HepG2 (cell line): ENCODE data around the gene RELL2. TPM values are rescaled to one million over a fixed set of nuclear protein-coding genes. Genes with fewer than 3 reads are reported as not detected.

ENCODE experiments used
- ATAC-seq: fragments of 200-7000 bp; cut with Tn5 transposase; 3 replicates; pipeline ENCODE4 v1.9.1; 2020; ENCODE audit warnings: mild to moderate bottlenecking, moderate library complexity
- BruUV-seq: library from RNA; stranded (reverse); fragments of 400-500 nt; replicated peaks from 2 replicates; lab custom pipeline; 2021; lab: Mats Ljungman, UMichigan
- CTCF ChIA-PET: fragments of 300-600 bp; formaldehyde crosslinking; extraction: SDS; loops from one replicate; lab custom pipeline; 2021; ENCODE audit warnings: low total read pairs, inconsistent platforms, low intra/inter-chr PET ratio; lab: Yijun Ruan, JAX
- POLR2A ChIA-PET: fragments of 350-600 bp; sonication (Branson Sonifier 250); formaldehyde crosslinking; loops from one replicate; lab custom pipeline; 2020; ENCODE audit warnings: antibody characterized with exemption, inconsistent platforms; lab: Yijun Ruan, JAX
- DNase-seq: peaks from one replicate; pipeline ENCODE4 v3.0.0-alpha.2; 2015; ENCODE audit warnings: low spot score
- FAIRE-seq: peaks from 3 replicates; lab custom pipeline; 2011; peaks lifted over from hg19 to GRCh38; lab: Jason Lieb, UNC
- H2AFZ ChIP-seq: one replicate; pipeline ENCODE4 v1.6.1; 2011; ENCODE audit warnings: low read length, inconsistent platforms
- H3K27ac ChIP-seq: fragments of 300-600 bp; 3 replicates; pipeline ENCODE4 v1.8.0; 2011; ENCODE audit warnings: mixed run types, mild to moderate bottlenecking, mixed read lengths, low read length, inconsistent platforms; ENCODE audit not compliant: insufficient read depth; ENCODE audit errors: extremely low read length
- H3K27me3 ChIP-seq, 2 experiments: fragments of 200-600 bp in 1 of 2; 2 replicates in 1 of 2; 3 replicates in 1 of 2; pipeline versions ENCODE4 v1.6.0 to v1.8.0; 2011; ENCODE audit warnings: low read length in 2 of 2, mild to moderate bottlenecking in 2 of 2, moderate library complexity in 2 of 2, inconsistent platforms in 1 of 2; ENCODE audit not compliant: insufficient read depth in 2 of 2, control insufficient read depth in 1 of 2
- H3K36me3 ChIP-seq, 2 experiments: fragments of 200-600 bp in 1 of 2; replicated peaks in 1 of 2; 2 replicates in 1 of 2; 3 replicates in 1 of 2; pipeline versions ENCODE4 v1.5.1 to v1.8.0; 2011; ENCODE audit warnings: low read length in 2 of 2, inconsistent platforms in 1 of 2; ENCODE audit not compliant: insufficient read depth in 2 of 2, control insufficient read depth in 1 of 2
- H3K4me1 ChIP-seq: 2 replicates; pipeline ENCODE4 v1.5.1; 2012; ENCODE audit warnings: low read length, inconsistent platforms; ENCODE audit not compliant: insufficient read depth
- H3K4me2 ChIP-seq: 2 replicates; pipeline ENCODE4 v1.6.0; 2011; ENCODE audit warnings: low read depth, low read length, inconsistent platforms
- H3K4me3 ChIP-seq, 3 experiments: fragments of 200-600 bp in 1 of 3; sonication (generic), shearing (Covaris generic) in 1 of 3; replicated peaks in 1 of 3; 2 replicates each; pipeline ENCODE4 v1.5.1; 2011 to 2016; ENCODE audit warnings: low read length in 3 of 3, inconsistent platforms in 2 of 3, low read depth in 2 of 3, mild to moderate bottlenecking in 2 of 3, control low read depth in 1 of 3, mixed read lengths in 1 of 3; ENCODE audit not compliant: insufficient read depth in 1 of 3
- H3K79me2 ChIP-seq: one replicate; pipeline ENCODE4 v1.6.1; 2011; ENCODE audit warnings: low read length, inconsistent platforms; ENCODE audit not compliant: insufficient read depth
- H3K9ac ChIP-seq: 2 replicates; pipeline ENCODE4 v1.6.0; 2011; ENCODE audit warnings: mild to moderate bottlenecking, low read depth, low read length, inconsistent platforms; ENCODE audit not compliant: insufficient read depth
- H3K9me3 ChIP-seq: 2 replicates; pipeline ENCODE4 v1.5.1; 2012; ENCODE audit warnings: mild to moderate bottlenecking, low read length
- H4K20me1 ChIP-seq: 2 replicates; pipeline ENCODE4 v1.6.0; 2011; ENCODE audit warnings: inconsistent platforms, mild to moderate bottlenecking, low read length, moderate library complexity; ENCODE audit not compliant: insufficient read depth
- ARHGAP35 ChIP-seq: sonication (generic); formaldehyde crosslinking; IDR thresholded peaks from 2 replicates; pipeline ENCODE4 v1.9.0; 2022; ENCODE audit warnings: mild to moderate bottlenecking, inconsistent platforms, moderate library complexity, missing genetic modification reagents, borderline replicate concordance
- ATAD3A ChIP-seq: sonication (generic); formaldehyde crosslinking; IDR thresholded peaks from 2 replicates; pipeline ENCODE4 v1.4.0; 2020; ENCODE audit warnings: missing genetic modification reagents
- ATF7-NPFF ChIP-seq: sonication (generic); formaldehyde crosslinking; IDR thresholded peaks from 2 replicates; pipeline ENCODE4 v1.8.1; 2023; ENCODE audit warnings: mild to moderate bottlenecking, low read depth, missing genetic modification reagents, moderate library complexity
- CSRNP2 ChIP-seq: sonication (generic); formaldehyde crosslinking; conservative IDR thresholded peaks from 2 replicates; pipeline ENCODE4 v1.8.0; 2022; ENCODE audit warnings: low read depth, missing genetic modification reagents
- HIVEP1 ChIP-seq: sonication (generic); formaldehyde crosslinking; IDR thresholded peaks from 2 replicates; pipeline ENCODE4 v1.4.0; 2020; ENCODE audit warnings: mild to moderate bottlenecking, missing genetic modification reagents
- HMG20A ChIP-seq: IDR thresholded peaks from 2 replicates; pipeline ENCODE4 v1.6.1; 2016; ENCODE audit warnings: borderline replicate concordance
- HNF4A ChIP-seq: sonication (generic); formaldehyde crosslinking; IDR thresholded peaks from 2 replicates; pipeline ENCODE4 v1.4.0; 2020; ENCODE audit warnings: missing genetic modification reagents
- IRF9 ChIP-seq: sonication (generic); formaldehyde crosslinking; IDR thresholded peaks from 2 replicates; pipeline ENCODE4 v1.8.0; 2022; ENCODE audit warnings: missing genetic modification reagents, mild to moderate bottlenecking, borderline replicate concordance
- MBD4 ChIP-seq: IDR thresholded peaks from 2 replicates; pipeline ENCODE4 v1.6.1; 2012; ENCODE audit warnings: low read length, inconsistent platforms, borderline replicate concordance
- NFIC ChIP-seq: IDR thresholded peaks from 2 replicates; pipeline ENCODE4 v1.6.1; 2012; ENCODE audit warnings: mild to moderate bottlenecking, low read length, inconsistent platforms
- PLSCR1 ChIP-seq: sonication (generic); formaldehyde crosslinking; IDR thresholded peaks from 2 replicates; pipeline ENCODE4 v1.5.0; 2020; ENCODE audit warnings: missing genetic modification reagents, mild to moderate bottlenecking, borderline replicate concordance
- POGZ ChIP-seq: sonication (generic); formaldehyde crosslinking; IDR thresholded peaks from 2 replicates; pipeline ENCODE4 v1.4.0; 2020; ENCODE audit warnings: mild to moderate bottlenecking, missing genetic modification reagents
- SKI ChIP-seq: fragments of 450-650 bp; IDR thresholded peaks from one replicate; pipeline ENCODE4 v1.6.1; 2018; ENCODE audit warnings: mild to moderate bottlenecking; ENCODE audit not compliant: partially characterized antibody
- ZMAT5 ChIP-seq: sonication (generic); formaldehyde crosslinking; IDR thresholded peaks from 2 replicates; pipeline ENCODE4 v1.5.0; 2020; ENCODE audit warnings: mild to moderate bottlenecking, low read depth, missing genetic modification reagents, borderline replicate concordance
- ZNF143 ChIP-seq: sonication (generic); formaldehyde crosslinking; IDR thresholded peaks from 2 replicates; pipeline ENCODE4 v1.4.0; 2020; ENCODE audit warnings: missing genetic modification reagents
- ZNF569 ChIP-seq: sonication (generic); formaldehyde crosslinking; IDR thresholded peaks from 2 replicates; pipeline ENCODE4 v1.5.0; 2020; ENCODE audit warnings: mild to moderate bottlenecking, missing genetic modification reagents, moderate library complexity, borderline replicate concordance
- ZNF644 ChIP-seq: IDR thresholded peaks from 2 replicates; pipeline ENCODE4 v1.6.1; 2016; ENCODE audit warnings: low read depth
- ZNF841 ChIP-seq: sonication (generic); formaldehyde crosslinking; IDR thresholded peaks from 2 replicates; pipeline ENCODE4 v1.8.1; 2023; ENCODE audit warnings: missing genetic modification reagents, borderline replicate concordance
- WGBS: methylation state at CpG from one replicate; pipeline ENCODE4 v1.1.6; 2017; ENCODE audit warnings: low lambda C conversion rate; 5-methylcytosine and 5-hydroxymethylcytosine counted together
- in situ Hi-C: cut with HindIII; loops from 2 replicates; pipeline ENCODE4 v1.10.0; 2017; ENCODE audit warnings: low pct_unique_long_range_greater_than_20kb; ENCODE audit not compliant: extremely low pct_ligation_motif_present
- intact Hi-C: fragments of 100-400 bp; cut with micrococcal nuclease; formaldehyde crosslinking; loops from one replicate; pipeline ENCODE4 v1.10.0; 2022; ENCODE audit not compliant: unreplicated experiment
- polyA plus RNA-seq, 8 experiments: library from polyadenylated mRNA; depleted of rRNA in 3 of 8; stranded (reverse) in 7 of 8; unstranded in 1 of 8; fragments of >200 nt; fragmentation: Illumina TruSeq in 4 of 8; extraction: Trizol in 4 of 8; gene quantifications; 2 replicates each; pipeline versions ENCODE4 v1.2.1 to v1.2.3, GENCODE V29; 2011 to 2016; ENCODE audit warnings: low read depth in 4 of 8, missing spikeins in 1 of 8, mixed read lengths in 1 of 8; ENCODE audit not compliant: insufficient read depth in 1 of 8
- total RNA-seq, 5 experiments: library from RNA; depleted of rRNA; stranded (reverse); fragments of >200 nt; fragmentation: Illumina TruSeq; extraction: Trizol; gene quantifications; 2 replicates each; pipeline ENCODE4 v1.2.3, GENCODE V29; 2016; ENCODE audit warnings: low read depth in 1 of 5

RELL2 gene
- total and polyA plus RNA-seq, 2 of the 13 experiments (the other 11 are each of a cell fraction or from before 2014, with no cell fraction given), result 6.4 to 8.3 TPM

- H3K27ac ChIP-seq, result no peak overlapping the region
- H3K36me3 ChIP-seq, result peaks cover 27 to 55% of the 10 kb centered on the region in 2 experiments
- POLR2A ChIA-PET, result no interaction called here
- intact Hi-C loops, result no loop called here
- BruUV-seq, result no TSS peak
- no peaks in the 10 kb centered on the region for H4K20me1 ChIP-seq
- no peak for DNase-seq
- no peak for FAIRE-seq
- TF ChIP-seq ZMAT5 (CRISPR knock-in tag) (no peak), ATAD3A (CRISPR knock-in tag) (no peak), SKI (no peak), ZNF841 (CRISPR knock-in tag) (no peak), NFIC (no peak), HNF4A (CRISPR knock-in tag) (no peak), PLSCR1 (CRISPR knock-in tag) (no peak), MBD4 (no peak), ZNF569 (CRISPR knock-in tag) (no peak), HIVEP1 (no peak), IRF9 (CRISPR knock-in tag) (no peak), HMG20A (CRISPR knock-in tag) (no peak), ZNF644 (CRISPR knock-in tag) (no peak), CSRNP2 (no peak), POGZ (CRISPR knock-in tag) (no peak), ARHGAP35 (CRISPR knock-in tag) (no peak), ZNF143 (CRISPR knock-in tag) (no peak), ATF7-NPFF (CRISPR knock-in tag) (no peak)
- no peak overlapping the region for H2AFZ ChIP-seq
- in situ Hi-C loops, result no loop called here
- H3K9me3 ChIP-seq, result no peaks in the 10 kb centered on the region
- no peak overlapping the region for H3K4me3 ChIP-seq
- no peaks in the 10 kb centered on the region for H3K79me2 ChIP-seq
- ATAC-seq, result no peak
- H3K4me1 ChIP-seq, result peaks cover 12% of the 10 kb centered on the region
- H3K9ac ChIP-seq, result no peak overlapping the region
- no peak overlapping the region for H3K4me2 ChIP-seq
- CTCF ChIA-PET, result no interaction called here
- no peaks in the 10 kb centered on the region for H3K27me3 ChIP-seq
- WGBS, result 96% methylated on average over 5 of the region's 5 CpGs
These were observed 13.2 kb upstream of the RELL2 start for GRCh38 chr5:141623611-141624010.
